CD4-positive, alpha-beta T cell treated with Interleukin-1 beta for 1 hour (primary cell): ENCODE data around the gene RPA1.

Source experiments
- DNase-seq, 2 donors: peaks; one replicate each; pipeline ENCODE4 v3.0.0-alpha.2; 2020 to 2022

Gene RPA1

DNA sequence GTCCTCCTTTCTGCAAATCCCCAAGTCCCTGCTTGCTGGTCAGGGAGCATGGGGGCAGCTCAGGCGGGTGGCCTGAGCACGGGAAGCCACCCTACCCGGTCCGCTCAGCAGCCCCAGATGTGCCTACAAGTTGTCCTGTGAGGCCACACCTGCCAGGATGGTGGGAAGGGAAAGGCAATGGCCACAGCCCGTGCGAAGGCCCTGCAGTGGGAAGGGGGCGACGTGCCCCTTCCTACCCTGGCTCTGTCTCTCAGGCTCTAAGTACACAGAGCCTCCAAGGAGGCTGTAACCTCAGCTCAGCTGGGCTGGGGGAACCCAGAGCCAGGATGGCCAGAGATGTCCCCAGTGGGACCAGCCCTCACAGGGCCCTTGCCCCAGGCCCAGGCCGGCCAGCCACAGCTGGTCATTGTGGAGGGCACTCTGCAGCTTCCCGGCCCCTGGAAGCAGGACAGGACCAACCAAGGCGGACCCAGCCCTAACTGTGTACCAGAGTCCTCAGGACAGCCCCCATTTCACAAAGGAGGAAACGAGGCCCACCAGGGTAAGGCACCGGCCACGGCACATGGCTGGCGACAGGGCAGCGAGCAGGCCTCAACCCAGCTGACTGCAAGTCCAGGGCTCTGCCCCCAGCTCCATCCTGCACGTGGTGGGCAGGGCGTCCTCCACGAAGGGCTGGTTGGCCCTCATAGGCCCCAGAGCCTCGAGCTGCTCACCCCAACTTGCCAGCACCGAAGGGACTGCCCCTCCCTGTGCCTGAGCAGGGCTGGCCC lies 113.0 kb downstream of the RPA1 start:
- no peak for DNase-seq

DNA sequence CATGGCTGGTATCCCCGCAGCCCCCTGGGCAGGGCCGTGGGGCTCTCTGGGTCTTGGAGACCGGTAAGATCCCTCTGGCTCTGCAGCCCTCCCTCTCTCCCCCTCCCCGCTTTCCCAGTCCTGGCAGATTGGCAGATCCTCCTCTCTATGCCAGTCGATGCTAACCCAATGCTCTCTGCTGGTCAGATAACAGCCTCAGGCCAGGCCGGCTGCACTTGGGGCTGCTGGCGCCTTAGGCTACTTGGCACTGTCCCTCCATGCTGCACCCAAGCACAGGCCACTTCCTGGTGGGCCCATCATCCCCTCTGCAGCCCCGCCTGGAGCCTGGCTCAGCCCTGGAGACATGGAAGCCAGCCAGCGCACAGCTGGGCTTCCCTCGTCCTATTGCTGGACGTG lies 113.6 kb downstream of the RPA1 start:
- DNase-seq = no peak

DNA sequence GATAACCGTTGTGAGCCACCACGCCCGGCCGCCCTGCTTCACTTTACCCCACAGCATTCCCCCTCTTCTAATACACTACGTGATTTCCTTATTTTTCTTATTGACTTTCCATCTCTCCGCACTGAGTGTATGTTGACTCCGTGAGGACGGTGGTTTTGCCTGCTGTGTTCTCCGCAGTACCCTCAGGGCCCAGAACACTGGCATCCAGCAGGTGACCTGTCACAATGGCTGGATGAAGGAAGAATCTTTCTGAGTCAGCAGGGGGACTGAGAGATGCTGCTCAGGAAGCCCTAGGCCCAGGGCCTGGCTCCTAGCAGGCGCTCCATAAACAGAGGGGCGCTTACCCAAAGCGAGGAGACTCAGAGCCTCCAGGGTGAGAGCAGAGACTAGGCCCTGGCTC lies 115.8 kb downstream of the RPA1 start:
- no peak for DNase-seq

DNA sequence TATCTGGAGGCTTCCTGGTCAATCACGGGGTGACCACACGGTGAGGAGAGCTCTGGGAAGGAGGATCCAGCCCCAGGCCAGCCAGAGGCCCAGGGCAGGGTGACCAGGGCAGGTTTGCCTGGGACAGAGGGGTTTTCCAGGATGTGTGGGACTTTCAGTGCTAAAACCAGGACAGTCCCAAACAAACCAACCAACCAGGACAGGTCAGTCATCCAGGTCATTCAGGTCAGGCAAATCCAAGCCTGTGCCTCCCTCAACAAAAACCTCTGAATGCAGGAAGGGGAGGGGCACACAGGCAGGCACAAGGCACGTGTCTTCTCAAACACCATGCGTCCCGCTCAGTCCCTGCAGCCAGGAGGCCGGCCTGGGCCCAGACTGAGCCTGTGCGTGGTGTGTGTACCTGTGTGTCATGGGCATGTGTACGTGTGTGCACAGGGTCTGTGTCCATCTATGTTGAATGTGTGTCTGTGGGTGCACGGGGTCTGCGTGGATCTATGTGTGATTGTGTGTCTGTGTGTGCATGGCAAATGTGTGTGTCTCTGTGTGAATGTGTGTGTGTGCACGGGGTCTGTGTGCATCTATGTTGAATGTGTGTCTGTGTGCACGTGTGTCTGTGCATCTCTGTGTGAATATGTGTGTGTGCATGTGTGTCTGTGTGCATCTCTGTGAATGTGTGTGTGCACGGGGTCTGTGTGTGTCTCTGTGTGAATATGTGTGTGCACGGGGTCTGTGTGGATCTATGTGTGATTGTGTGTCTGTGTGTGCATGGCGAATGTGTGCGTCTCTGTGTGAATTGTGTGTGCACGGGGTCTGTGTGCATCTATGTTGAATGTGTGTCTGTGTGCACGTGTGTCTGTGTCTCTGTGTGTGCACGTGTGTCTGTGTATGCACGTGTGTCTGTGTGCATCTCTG lies 116.5 kb downstream of the RPA1 start:
- no peak for DNase-seq

DNA sequence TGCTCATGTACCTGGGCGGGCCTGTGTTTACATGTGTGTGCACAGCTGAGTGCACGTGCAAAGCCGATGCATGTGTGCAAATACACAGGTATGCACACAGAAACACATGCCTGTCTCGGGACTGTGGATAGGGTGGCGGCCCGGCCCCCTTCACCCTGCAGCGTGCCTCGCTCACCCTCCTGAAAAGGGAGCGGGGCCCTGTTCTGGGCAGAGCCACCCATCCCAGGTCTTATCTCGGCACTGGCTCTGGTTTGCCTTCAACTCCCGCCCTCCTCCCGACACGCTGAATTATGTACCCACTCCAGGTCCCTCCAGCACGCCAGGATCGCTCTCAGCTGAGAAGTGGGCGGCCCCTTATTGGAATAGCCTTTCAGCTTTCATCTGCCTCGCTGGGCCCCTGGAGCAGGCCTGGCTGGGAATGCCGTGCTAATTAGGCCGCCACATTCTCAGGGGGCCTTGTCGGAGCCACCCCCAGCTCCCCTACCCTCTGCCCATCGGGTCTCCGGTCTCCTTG lies 117.5 kb downstream of the RPA1 start:
- DNase-seq = no peak

DNA sequence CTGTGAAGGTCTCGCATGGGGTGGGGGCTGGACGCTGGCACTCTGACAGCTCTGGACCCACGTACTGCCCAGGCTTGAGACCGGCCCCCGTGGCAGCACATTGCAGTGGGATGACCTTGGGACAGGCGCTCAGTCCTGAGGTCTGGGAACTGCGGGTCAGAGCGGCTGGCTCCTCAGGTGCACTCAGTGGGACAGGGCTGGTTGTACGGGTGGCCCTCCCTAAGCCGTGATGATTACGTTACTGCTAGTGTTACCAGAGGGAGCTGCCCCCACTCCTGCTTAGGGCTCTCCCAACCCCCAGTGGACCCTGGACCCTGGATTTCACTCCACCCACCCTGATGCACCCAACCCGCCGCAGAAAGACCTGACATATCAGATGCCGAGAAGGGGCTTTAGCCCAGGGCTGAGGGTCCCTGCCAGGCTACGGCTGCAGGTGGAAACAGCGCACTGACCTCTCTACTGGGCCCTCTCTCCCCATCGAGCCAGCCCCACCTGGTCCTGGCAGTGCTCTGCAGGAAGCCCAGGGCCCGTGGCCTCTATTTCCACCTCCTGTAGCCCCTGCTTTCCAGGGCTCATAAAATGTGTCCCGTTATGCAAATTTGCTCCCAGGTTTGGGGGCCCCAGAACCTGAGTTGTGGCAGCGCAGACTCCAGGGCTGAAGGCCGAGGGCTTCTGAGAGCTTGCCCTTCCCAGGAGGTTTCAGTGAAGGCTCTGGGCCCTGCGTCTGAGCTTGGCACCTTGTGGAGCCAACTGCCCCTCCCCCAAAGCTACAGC lies 118.1 kb downstream of the RPA1 start:
- no peak for DNase-seq

DNA sequence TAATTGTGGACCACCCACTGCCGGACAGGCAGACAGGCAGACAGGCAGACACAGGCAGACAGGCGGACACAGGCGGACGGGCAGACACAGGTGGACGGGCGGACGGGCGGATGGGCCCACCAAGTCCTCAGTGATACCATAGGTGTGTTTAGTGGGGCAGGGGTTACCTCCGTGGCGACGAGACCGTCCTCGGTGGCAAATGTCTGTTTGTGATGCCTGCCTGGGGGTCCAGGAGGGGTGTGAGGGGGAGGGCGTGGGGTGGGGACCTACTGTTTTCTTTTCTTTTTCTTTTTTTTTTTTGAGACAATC lies 118.7 kb downstream of the RPA1 start:
- no peak for DNase-seq
